ENCODE results near the gene SUSD3. TPM values are rescaled to one million over a fixed set of nuclear protein-coding genes. Genes with fewer than 3 reads are reported as not detected.

The SUSD3 gene
- total RNA-seq, 1 donor from 2014 or later: 9.1 TPM

GRCh38 chr9:93081081-93081529 is 22.6 kb downstream of the SUSD3 start:
- Mint-ChIP-seq H3K4me3 (no peak overlapping the region), H3K36me3 (ENCODE audit: low read depth) (peaks cover 64% of the 10 kb centered on the region), H3K9me3 (no peaks in the 10 kb centered on the region), H3K4me1 (no peaks in the 10 kb centered on the region), H3K27ac (no peak overlapping the region), H3K27me3 (no peaks in the 10 kb centered on the region)
- ChIA-PET POLR2A (interaction anchor here (0.9 kb wide), 1 partner anchor 15 kb away, joined by 3 read pairs; no protein-coding TSS in a partner anchor), CTCF (interaction anchor here (2.1 kb wide), 1 partner anchor 28 kb away, joined by 6 read pairs; no protein-coding TSS in a partner anchor)
- DNase-seq: no peak
- ATAC-seq (ENCODE audit: low read depth): no peak
- no peak for TF ChIP-seq CTCF (IDR thresholded peaks at IDR 0.05)
- intact Hi-C loops (cut with micrococcal nuclease): no loop called here

GRCh38 chr9:93081931-93082330 is 23.4 kb downstream of the SUSD3 start:
- Mint-ChIP-seq H3K4me3 (no peak overlapping the region), H3K27ac (no peak overlapping the region), H3K27me3 (no peaks in the 10 kb centered on the region), H3K4me1 (no peaks in the 10 kb centered on the region), H3K9me3 (no peaks in the 10 kb centered on the region), H3K36me3 (ENCODE audit: low read depth) (peaks cover 65% of the 10 kb centered on the region)
- DNase-seq: no peak
- TF ChIP-seq CTCF (IDR thresholded peaks at IDR 0.05): no peak
- ChIA-PET CTCF (interaction anchor here (2.1 kb wide), 1 partner anchor 27 kb away, joined by 6 read pairs; no protein-coding TSS in a partner anchor), POLR2A (no interaction called here)
- no peak for ATAC-seq (ENCODE audit: low read depth)
- intact Hi-C loops (cut with micrococcal nuclease): no loop called here

GRCh38 chr9:93082841-93083411 is 24.4 kb downstream of the SUSD3 start:
- intact Hi-C loops (cut with micrococcal nuclease): no loop called here
- TF ChIP-seq CTCF (IDR thresholded peaks at IDR 0.05): no peak
- Mint-ChIP-seq H3K27ac (no peak overlapping the region), H3K4me1 (peaks cover under 1% of the 10 kb centered on the region), H3K27me3 (no peaks in the 10 kb centered on the region), H3K9me3 (no peaks in the 10 kb centered on the region), H3K4me3 (no peak overlapping the region), H3K36me3 (ENCODE audit: low read depth) (peaks cover 58% of the 10 kb centered on the region)
- ATAC-seq (ENCODE audit: low read depth) (no peak), DNase-seq (no peak)
- ChIA-PET POLR2A (no interaction called here), CTCF (no interaction called here)

GRCh38 chr9:93083592-93084470 is 25.3 kb downstream of the SUSD3 start:
- no peaks in the 10 kb centered on the region for H3K9me3 Mint-ChIP-seq
- DNase-seq (no peak), ATAC-seq (ENCODE audit: low read depth) (no peak)
- intact Hi-C loops (cut with micrococcal nuclease): no loop called here
- POLR2A ChIA-PET: no interaction called here
- peaks cover 2% of the 10 kb centered on the region for H3K4me1 Mint-ChIP-seq
- H3K4me3 Mint-ChIP-seq: no peak overlapping the region
- H3K36me3 Mint-ChIP-seq (ENCODE audit: low read depth): peaks cover 62% of the 10 kb centered on the region
- peak overlapping the region; percentile 53 for H3K27ac Mint-ChIP-seq
- no peaks in the 10 kb centered on the region for H3K27me3 Mint-ChIP-seq
- TF ChIP-seq CTCF (IDR thresholded peaks at IDR 0.05): no peak
- CTCF ChIA-PET: no interaction called here

- H3K4me3 Mint-ChIP-seq: no peak overlapping the region
- peaks cover 2% of the 10 kb centered on the region for H3K4me1 Mint-ChIP-seq
- DNase-seq: no peak
- intact Hi-C loops (cut with micrococcal nuclease): no loop called here
- CTCF ChIA-PET: no interaction called here
- TF ChIP-seq CTCF (IDR thresholded peaks at IDR 0.05): no peak
- peaks cover 58% of the 10 kb centered on the region for H3K36me3 Mint-ChIP-seq (ENCODE audit: low read depth)
- no peak for ATAC-seq (ENCODE audit: low read depth)
- no peak overlapping the region for H3K27ac Mint-ChIP-seq
- POLR2A ChIA-PET: interaction anchor here (1.3 kb wide), 1 partner anchor 10 kb away, joined by 4 read pairs; no protein-coding TSS in a partner anchor
- H3K27me3 Mint-ChIP-seq: no peaks in the 10 kb centered on the region
- H3K9me3 Mint-ChIP-seq: no peaks in the 10 kb centered on the region
Measured at GRCh38 chr9:93084471-93084881, 26.0 kb downstream of the SUSD3 start.

Data from activated B cell treated with CpG ODN at 0.5 μM for 24 hours (primary cell).